SK-N-SH (cell line): ENCODE results near the gene ENTPD2.

Experiments
- CTCF ChIP-seq: fragments of 200-600 bp; sonication (generic); IDR thresholded peaks from 2 replicates; pipeline ENCODE4 v1.6.1; 2017; ENCODE audit warnings: antibody characterized with exemption, mild to moderate bottlenecking, moderate library complexity
- EP300 ChIP-seq, 2 experiments: IDR thresholded peaks; 2 replicates each; pipeline versions ENCODE4 v1.4.0 to v1.6.1; 2012; ENCODE audit warnings: borderline replicate concordance in 1 of 2, low read depth in 1 of 2, low read length in 1 of 2
- MAX ChIP-seq: IDR thresholded peaks from 2 replicates; pipeline ENCODE4 v1.4.0; 2012; ENCODE audit warnings: low read depth
- RAD21 ChIP-seq: IDR thresholded peaks from 2 replicates; pipeline ENCODE4 v1.6.1; 2012; ENCODE audit warnings: mild to moderate bottlenecking, low read length
- REST ChIP-seq: IDR thresholded peaks from 2 replicates; pipeline ENCODE4 v1.6.1; 2012; ENCODE audit warnings: mild to moderate bottlenecking, low read depth, low read length, moderate library complexity
- SIN3A ChIP-seq: IDR thresholded peaks from 2 replicates; pipeline ENCODE4 v1.6.1; 2012; ENCODE audit warnings: low read depth, mild to moderate bottlenecking, low read length, moderate library complexity, borderline replicate concordance

GRCh38 chr9:137012694-137013570 is 40.9 kb downstream of the ENTPD2 start:
- TF ChIP-seq MAX: no peak
- no peak for TF ChIP-seq EP300 (IDR thresholded peaks at IDR 0.05; ENCODE audit: borderline replicate concordance in 1 of 2, low read depth in 1 of 2, low read length in 1 of 2)
- TF ChIP-seq CTCF: no peak
- TF ChIP-seq SIN3A: no peak
- no peak for TF ChIP-seq REST
- TF ChIP-seq RAD21: no peak
